SK-N-SH (cell line): ENCODE results near the gene ANKS6. TPM values are rescaled to one million over a fixed set of nuclear protein-coding genes. Genes with fewer than 3 reads are reported as not detected.
A peak's percentile ranks its signal among the peaks of the same experiment; 100 is the strongest.

Experiments
- CTCF ChIA-PET: fragments of 300-600, 350-600 bp; formaldehyde crosslinking; extraction: SDS; loops from one replicate; lab custom pipeline; 2021; lab: Yijun Ruan, JAX
- POLR2A ChIA-PET: fragments of 350-600 bp; sonication (Branson Sonifier 250); formaldehyde crosslinking; extraction: SDS; loops from one replicate; lab custom pipeline; 2020; ENCODE audit warnings: antibody characterized with exemption, inconsistent platforms; lab: Yijun Ruan, JAX
- DNase-seq: peaks from one replicate; pipeline ENCODE4 v3.0.0; 2012
- H2AFZ ChIP-seq: fragments of 200-600 bp; sonication (generic); 2 replicates; pipeline ENCODE4 v1.8.1; 2016; ENCODE audit warnings: antibody characterized with exemption, mild to moderate bottlenecking, low read depth
- H3F3A ChIP-seq: fragments of 200-600 bp; sonication (generic); replicated peaks from 2 replicates; pipeline ENCODE3; 2016; ENCODE audit warnings: antibody characterized with exemption, mild to moderate bottlenecking; ENCODE audit not compliant: insufficient read depth
- H3K27ac ChIP-seq, 2 experiments: fragments of 200-500 bp in 1 of 2; fragments of 200-600 bp in 1 of 2; sonication (Bioruptor generic) in 1 of 2; sonication (generic), shearing (Covaris generic) in 1 of 2; 2 replicates each; pipeline versions ENCODE4 v1.5.1 to v1.6.1; 2014 to 2016; ENCODE audit warnings: low read depth in 2 of 2, inconsistent platforms in 1 of 2, low read length in 1 of 2, mild to moderate bottlenecking in 1 of 2, mixed read lengths in 1 of 2
- H3K27me3 ChIP-seq: fragments of 200-600 bp; sonication (generic), shearing (Covaris generic); 2 replicates; pipeline ENCODE4 v1.6.1; 2016; ENCODE audit warnings: mixed run types; ENCODE audit not compliant: insufficient read depth
- H3K36me3 ChIP-seq, 2 experiments: fragments of 200-500 bp in 1 of 2; fragments of 200-600 bp in 1 of 2; sonication (Bioruptor generic) in 1 of 2; sonication (generic) in 1 of 2; replicated peaks in 1 of 2; 2 replicates each; pipeline versions ENCODE3 to v1.5.1; 2014 to 2016; ENCODE audit warnings: low read length in 1 of 2, mild to moderate bottlenecking in 1 of 2; ENCODE audit not compliant: insufficient read depth in 2 of 2, control insufficient read depth in 1 of 2
- H3K4me1 ChIP-seq, 2 experiments: fragments of 200-500 bp in 1 of 2; fragments of 200-600 bp in 1 of 2; sonication (Bioruptor generic) in 1 of 2; sonication (generic), shearing (Covaris generic) in 1 of 2; 2 replicates each; pipeline versions ENCODE4 v1.5.1 to v1.6.1; 2014 to 2016; ENCODE audit warnings: low read depth in 1 of 2, low read length in 1 of 2, mixed run types in 1 of 2; ENCODE audit not compliant: insufficient read depth in 2 of 2, control insufficient read depth in 1 of 2
- H3K4me2 ChIP-seq: fragments of 200-600 bp; sonication (generic), shearing (Covaris generic); 2 replicates; pipeline ENCODE4 v1.6.1; 2017; ENCODE audit warnings: mixed run types
- H3K4me3 ChIP-seq, 2 experiments: fragments of 200-500 bp in 1 of 2; fragments of 200-600 bp in 1 of 2; sonication (Bioruptor generic) in 1 of 2; sonication (generic), shearing (Covaris generic) in 1 of 2; 2 replicates each; pipeline versions ENCODE4 v1.5.1 to v1.8.1; 2014 to 2016; ENCODE audit warnings: low read depth in 2 of 2, inconsistent platforms in 1 of 2, low read length in 1 of 2, mild to moderate bottlenecking in 1 of 2, mixed read lengths in 1 of 2, moderate library complexity in 1 of 2
- H3K79me2 ChIP-seq: fragments of 200-600 bp; sonication (generic); 2 replicates; pipeline ENCODE4 v1.8.1; 2017; ENCODE audit warnings: mild to moderate bottlenecking; ENCODE audit not compliant: insufficient read depth
- H3K9ac ChIP-seq: fragments of 200-600 bp; sonication (generic); 2 replicates; pipeline ENCODE4 v1.6.1; 2017; ENCODE audit warnings: mixed run types
- H3K9me2 ChIP-seq: fragments of 200-600 bp; sonication (generic); 2 replicates; pipeline ENCODE4 v1.6.1; 2017; ENCODE audit warnings: mixed run types
- H3K9me3 ChIP-seq: fragments of 200-600 bp; sonication (generic); 2 replicates; pipeline ENCODE4 v1.6.1; 2017; ENCODE audit warnings: mixed run types, mild to moderate bottlenecking, moderate library complexity
- H4K20me1 ChIP-seq: fragments of 200-600 bp; sonication (generic); 2 replicates; pipeline ENCODE4 v1.6.1; 2017; ENCODE audit warnings: mild to moderate bottlenecking, mixed run types; ENCODE audit not compliant: insufficient read depth
- CHD2 ChIP-seq: fragments of 150-350 bp; IDR thresholded peaks from 2 replicates; pipeline ENCODE4 v1.6.1; 2018; ENCODE audit warnings: low read length; ENCODE audit not compliant: partially characterized antibody
- FOXJ3 ChIP-seq: sonication (generic); formaldehyde crosslinking; IDR thresholded peaks from 2 replicates; pipeline ENCODE4 v1.5.1; 2020; ENCODE audit warnings: mild to moderate bottlenecking, missing genetic modification reagents
- IRF3 ChIP-seq: fragments of 150-350 bp; IDR thresholded peaks from 2 replicates; pipeline ENCODE4 v1.6.1; 2016; ENCODE audit warnings: mild to moderate bottlenecking, low read depth, low read length
- MXI1 ChIP-seq: IDR thresholded peaks from 2 replicates; pipeline ENCODE4 v1.6.1; 2012; ENCODE audit warnings: mild to moderate bottlenecking, low read depth, low read length, improper control_type of control experiment
- RAD21 ChIP-seq: IDR thresholded peaks from 2 replicates; pipeline ENCODE4 v1.6.1; 2012; ENCODE audit warnings: mild to moderate bottlenecking, low read length
- SMC3 ChIP-seq: IDR thresholded peaks from 2 replicates; pipeline ENCODE4 v1.6.1; 2012; ENCODE audit warnings: low read depth, low read length, improper control_type of control experiment
- TCF12 ChIP-seq: IDR thresholded peaks from 2 replicates; pipeline ENCODE4 v1.4.0; 2012
- USF1 ChIP-seq: IDR thresholded peaks from 2 replicates; pipeline ENCODE4 v1.4.0; 2012; ENCODE audit warnings: low read depth, borderline replicate concordance
- WGBS: methylation state at CpG from one replicate; pipeline ENCODE4 v1.1.6; 2017; ENCODE audit warnings: low lambda C conversion rate; 5-methylcytosine and 5-hydroxymethylcytosine counted together
- polyA plus RNA-seq, 3 experiments: library from polyadenylated mRNA; depleted of rRNA; stranded (reverse); fragments of >200 nt; gene quantifications; 2 replicates each; pipeline ENCODE4 v1.2.3, GENCODE V29; 2012
- TF ChIP-seq, protein P1 (sequence below): fragments of 200-600 bp; sonication (generic); IDR thresholded peaks from 2 replicates; pipeline ENCODE4 v1.6.1; 2017; ENCODE audit warnings: antibody characterized with exemption, mild to moderate bottlenecking, moderate library complexity

Gene ANKS6
- polyA plus RNA-seq, 1 of the 3 experiments (the other 2 are of a cell fraction), result 29.3 TPM

GRCh38 chr9:98775831-98776441 is 20.4 kb downstream of the ANKS6 start:
- DNase-seq, result peak; percentile 88
- H3K9ac ChIP-seq, result no peak overlapping the region
- no peak overlapping the region for H3K27ac ChIP-seq
- H3K36me3 ChIP-seq, result peaks cover 20 to 22% of the 10 kb centered on the region in 2 experiments
- TF ChIP-seq, protein P1, sequence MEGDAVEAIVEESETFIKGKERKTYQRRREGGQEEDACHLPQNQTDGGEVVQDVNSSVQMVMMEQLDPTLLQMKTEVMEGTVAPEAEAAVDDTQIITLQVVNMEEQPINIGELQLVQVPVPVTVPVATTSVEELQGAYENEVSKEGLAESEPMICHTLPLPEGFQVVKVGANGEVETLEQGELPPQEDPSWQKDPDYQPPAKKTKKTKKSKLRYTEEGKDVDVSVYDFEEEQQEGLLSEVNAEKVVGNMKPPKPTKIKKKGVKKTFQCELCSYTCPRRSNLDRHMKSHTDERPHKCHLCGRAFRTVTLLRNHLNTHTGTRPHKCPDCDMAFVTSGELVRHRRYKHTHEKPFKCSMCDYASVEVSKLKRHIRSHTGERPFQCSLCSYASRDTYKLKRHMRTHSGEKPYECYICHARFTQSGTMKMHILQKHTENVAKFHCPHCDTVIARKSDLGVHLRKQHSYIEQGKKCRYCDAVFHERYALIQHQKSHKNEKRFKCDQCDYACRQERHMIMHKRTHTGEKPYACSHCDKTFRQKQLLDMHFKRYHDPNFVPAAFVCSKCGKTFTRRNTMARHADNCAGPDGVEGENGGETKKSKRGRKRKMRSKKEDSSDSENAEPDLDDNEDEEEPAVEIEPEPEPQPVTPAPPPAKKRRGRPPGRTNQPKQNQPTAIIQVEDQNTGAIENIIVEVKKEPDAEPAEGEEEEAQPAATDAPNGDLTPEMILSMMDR, result peak; percentile 89
- TF ChIP-seq RAD21, result peak; percentile 81
- TF ChIP-seq SMC3, result peak; percentile 72
- no peak for TF ChIP-seq IRF3
- no peak for TF ChIP-seq FOXJ3 (CRISPR knock-in tag)
- TF ChIP-seq MXI1, result no peak
- TF ChIP-seq CHD2, result no peak
- TF ChIP-seq TCF12, result no peak
- H3K9me2 ChIP-seq, result no peaks in the 10 kb centered on the region
- no peak overlapping the region for H3K4me2 ChIP-seq
- no peaks in the 10 kb centered on the region for H4K20me1 ChIP-seq
- no peaks in the 10 kb centered on the region for H3K79me2 ChIP-seq
- H2AFZ ChIP-seq, result no peak overlapping the region
- ChIA-PET POLR2A (no interaction called here), CTCF (interaction anchor here (0.6 to 12.1 kb wide), 74 partner anchors 8 to 855 kb away, joined by 3 to 198 read pairs (median 5); partner anchors contain the start of gene GABBR2)
- H3F3A ChIP-seq, result peaks cover 4% of the 10 kb centered on the region
- H3K4me1 ChIP-seq, result no peaks in the 10 kb centered on the region
- WGBS, result 29% methylated on average over 7 of the region's 8 CpGs
- H3K9me3 ChIP-seq, result no peaks in the 10 kb centered on the region
- H3K4me3 ChIP-seq, result no peak overlapping the region; a peak in 1 of 4 replicates
- no peaks in the 10 kb centered on the region for H3K27me3 ChIP-seq

GRCh38 chr9:98774746-98775145 is 21.6 kb downstream of the ANKS6 start:
- ChIA-PET POLR2A (no interaction called here), CTCF (interaction anchor here (0.6 to 12.1 kb wide), 54 partner anchors 8 to 781 kb away, joined by 3 to 198 read pairs (median 5); partner anchors contain the start of gene GABBR2)
- peak; percentile 71 for DNase-seq
- Histone ChIP-seq H3K4me3 (no peak overlapping the region; a peak in 1 of 4 replicates), H2AFZ (no peak overlapping the region), H3K4me1 (no peaks in the 10 kb centered on the region), H4K20me1 (no peaks in the 10 kb centered on the region), H3K79me2 (no peaks in the 10 kb centered on the region), H3K27ac (no peak overlapping the region), H3K4me2 (no peak overlapping the region), H3K27me3 (no peaks in the 10 kb centered on the region), H3K9ac (no peak overlapping the region), H3K36me3 (peaks cover 20 to 25% of the 10 kb centered on the region in 2 experiments), H3F3A (peaks cover 4% of the 10 kb centered on the region), H3K9me2 (no peaks in the 10 kb centered on the region), H3K9me3 (no peaks in the 10 kb centered on the region)
- WGBS, result 95% methylated on average over 7 of the region's 9 CpGs
- TF ChIP-seq, protein P1, result peak; percentile 67
- TF ChIP-seq USF1, result no peak
